Gastroesophageal sphincter (tissue), 4 donors: ENCODE measurements around the gene SDK2. TPM values are rescaled to one million over a fixed set of nuclear protein-coding genes. Genes with fewer than 3 reads are reported as not detected.

Source experiments
- ATAC-seq: fragments of 150-250 bp; one replicate; pipeline ENCODE4 v1.9.1; 2016; ENCODE audit warnings: mild to moderate bottlenecking, moderate library complexity
- H3K27ac ChIP-seq, 4 donors: fragments of 200-600 bp; sonication (generic) in 3 of 4; 1 replicate in 3 of 4; 2 replicates in 1 of 4; pipeline ENCODE4 v1.5.1; 2016 to 2019
- H3K27me3 ChIP-seq: fragments of 200-600 bp; sonication (generic); one replicate; pipeline ENCODE4 v1.5.1; 2019
- H3K36me3 ChIP-seq, 2 donors: fragments of 200-600 bp; sonication (generic); one replicate each; pipeline ENCODE4 v1.5.1; 2019; ENCODE audit warnings: control low read depth in 1 of 2
- H3K4me1 ChIP-seq, 3 donors: fragments of 200-600 bp; sonication (generic); 1 replicate in 2 of 3; 2 replicates in 1 of 3; pipeline ENCODE4 v1.5.1; 2016 to 2019; ENCODE audit warnings: control low read depth in 2 of 3
- H3K4me3 ChIP-seq, 2 donors: fragments of 200-600 bp; sonication (generic); one replicate each; pipeline ENCODE4 v1.5.1; 2019; ENCODE audit warnings: mild to moderate bottlenecking in 1 of 2, moderate library complexity in 1 of 2
- H3K9me3 ChIP-seq, 3 donors: fragments of 200-600 bp; sonication (generic); one replicate each; pipeline ENCODE4 v1.5.1; 2017 to 2019; ENCODE audit warnings: control low read depth in 2 of 3
- CTCF ChIP-seq, 4 experiments: fragments of 200-600 bp in 2 of 4; fragments of 450-650 bp in 2 of 4; sonication (generic) in 1 of 4; IDR thresholded peaks; one replicate each; pipeline ENCODE4 v1.5.1; 2017 to 2019; ENCODE audit warnings: antibody characterized with exemption in 4 of 4, mild to moderate bottlenecking in 2 of 4, moderate library complexity in 2 of 4
- EP300 ChIP-seq: sonication (generic); formaldehyde crosslinking; IDR thresholded peaks from one replicate; pipeline ENCODE4 v1.6.1; 2017; ENCODE audit warnings: antibody characterized with exemption, mild to moderate bottlenecking
- POLR2A ChIP-seq, 2 donors: fragments of 450-650 bp; IDR thresholded peaks; one replicate each; pipeline ENCODE4 v1.6.1; 2017; ENCODE audit warnings: antibody characterized with exemption in 2 of 2, mild to moderate bottlenecking in 2 of 2, moderate library complexity in 1 of 2
- POLR2AphosphoS5 ChIP-seq: sonication (generic); formaldehyde crosslinking; IDR thresholded peaks from one replicate; pipeline ENCODE4 v1.6.1; 2017; ENCODE audit warnings: antibody characterized with exemption
- WGBS, 2 donors: methylation state at CpG; one replicate each; pipeline ENCODE4 v1.1.5; 2018; ENCODE audit warnings: low coverage in 1 of 2; 5-methylcytosine and 5-hydroxymethylcytosine counted together
- total RNA-seq, 4 donors: library from RNA; depleted of rRNA; stranded (reverse); fragments of >200 nt; gene quantifications; one replicate each; pipeline ENCODE4 v1.1.0, GENCODE V29; 2016

The SDK2 gene
- total RNA-seq, 4 donors from 2014 or later = 0.31 to 2.0 (median 0.78) TPM

- Histone ChIP-seq H3K27me3 (peaks cover 6% of the 10 kb centered on the region), H3K27ac (no peak overlapping the region), H3K4me1 (no peaks in the 10 kb centered on the region), H3K36me3 (no peaks in the 10 kb centered on the region), H3K9me3 (no peaks in the 10 kb centered on the region), H3K4me3 (no peak overlapping the region)
- 77% methylated on average over 5 of the region's 6 CpGs; no CpG with 5 or more reads in 1 of the 2 donors for WGBS, 2 donors
- TF ChIP-seq POLR2AphosphoS5 = no peak
- no peak for TF ChIP-seq CTCF (IDR thresholded peaks at IDR 0.05)
- TF ChIP-seq POLR2A (IDR thresholded peaks at IDR 0.05) = no peak
- TF ChIP-seq EP300 = no peak
- ATAC-seq = no peak
Observed at GRCh38 chr17:73541111-73541510, 103.1 kb downstream of the SDK2 start.

GRCh38 chr17:73539166-73539565, 105.1 kb downstream of the SDK2 start:
- no peak overlapping the region for H3K4me3 ChIP-seq
- peaks cover 9% of the 10 kb centered on the region for H3K27me3 ChIP-seq
- 32 to 43% methylated on average over 4 to 6 of the region's 9 CpGs for WGBS, 2 donors
- no peak overlapping the region for H3K27ac ChIP-seq
- no peaks in the 10 kb centered on the region for H3K4me1 ChIP-seq
- H3K36me3 ChIP-seq = no peaks in the 10 kb centered on the region
- no peak for ATAC-seq
- H3K9me3 ChIP-seq = no peaks in the 10 kb centered on the region
- no peak for TF ChIP-seq EP300
- TF ChIP-seq POLR2A (IDR thresholded peaks at IDR 0.05) = no peak
- TF ChIP-seq POLR2AphosphoS5 = no peak
- TF ChIP-seq CTCF (IDR thresholded peaks at IDR 0.05) = no peak

- Histone ChIP-seq H3K36me3 (no peaks in the 10 kb centered on the region), H3K4me3 (no peak overlapping the region), H3K9me3 (no peaks in the 10 kb centered on the region), H3K4me1 (no peaks in the 10 kb centered on the region), H3K27ac (no peak overlapping the region), H3K27me3 (peaks cover 9% of the 10 kb centered on the region)
- WGBS, 2 donors = 80 to 81% methylated on average over 3 to 4 of the region's 7 CpGs
- ATAC-seq = no peak
- TF ChIP-seq POLR2A (IDR thresholded peaks at IDR 0.05) = no peak
- TF ChIP-seq CTCF (IDR thresholded peaks at IDR 0.05) = no peak
- TF ChIP-seq EP300 = no peak
- no peak for TF ChIP-seq POLR2AphosphoS5
Observed at GRCh38 chr17:73538445-73538844, 105.8 kb downstream of the SDK2 start.

GRCh38 chr17:73536700-73537605, 107.3 kb downstream of the SDK2 start:
- no peaks in the 10 kb centered on the region for H3K9me3 ChIP-seq
- H3K36me3 ChIP-seq = no peaks in the 10 kb centered on the region
- peaks cover 9% of the 10 kb centered on the region for H3K27me3 ChIP-seq
- 51 to 90% methylated on average over 4 to 14 of the region's 28 CpGs for WGBS, 2 donors
- TF ChIP-seq POLR2A (IDR thresholded peaks at IDR 0.05) (no peak), POLR2AphosphoS5 (no peak), CTCF (IDR thresholded peaks at IDR 0.05) (no peak), EP300 (no peak)
- H3K4me1 ChIP-seq = peaks cover 0 to 5% (median 0%) of the 10 kb centered on the region in 3 donors
- ATAC-seq = no peak
- no peak overlapping the region for H3K27ac ChIP-seq
- no peak overlapping the region for H3K4me3 ChIP-seq

GRCh38 chr17:73535746-73536145, 108.5 kb downstream of the SDK2 start:
- H3K4me1 ChIP-seq = peaks cover 0 to 5% (median 0%) of the 10 kb centered on the region in 3 donors
- H3K27ac ChIP-seq = no peak overlapping the region
- 85 to 100% methylated on average over 1 to 4 of the region's 6 CpGs for WGBS, 2 donors
- no peaks in the 10 kb centered on the region for H3K9me3 ChIP-seq
- H3K4me3 ChIP-seq = no peak overlapping the region
- no peaks in the 10 kb centered on the region for H3K36me3 ChIP-seq
- ATAC-seq = no peak
- peaks cover 9% of the 10 kb centered on the region for H3K27me3 ChIP-seq
- TF ChIP-seq POLR2A (IDR thresholded peaks at IDR 0.05) = no peak
- TF ChIP-seq POLR2AphosphoS5 = no peak
- TF ChIP-seq CTCF (IDR thresholded peaks at IDR 0.05) = no peak
- TF ChIP-seq EP300 = no peak
